ENCODE measurements around the gene RBM42.

DNA sequence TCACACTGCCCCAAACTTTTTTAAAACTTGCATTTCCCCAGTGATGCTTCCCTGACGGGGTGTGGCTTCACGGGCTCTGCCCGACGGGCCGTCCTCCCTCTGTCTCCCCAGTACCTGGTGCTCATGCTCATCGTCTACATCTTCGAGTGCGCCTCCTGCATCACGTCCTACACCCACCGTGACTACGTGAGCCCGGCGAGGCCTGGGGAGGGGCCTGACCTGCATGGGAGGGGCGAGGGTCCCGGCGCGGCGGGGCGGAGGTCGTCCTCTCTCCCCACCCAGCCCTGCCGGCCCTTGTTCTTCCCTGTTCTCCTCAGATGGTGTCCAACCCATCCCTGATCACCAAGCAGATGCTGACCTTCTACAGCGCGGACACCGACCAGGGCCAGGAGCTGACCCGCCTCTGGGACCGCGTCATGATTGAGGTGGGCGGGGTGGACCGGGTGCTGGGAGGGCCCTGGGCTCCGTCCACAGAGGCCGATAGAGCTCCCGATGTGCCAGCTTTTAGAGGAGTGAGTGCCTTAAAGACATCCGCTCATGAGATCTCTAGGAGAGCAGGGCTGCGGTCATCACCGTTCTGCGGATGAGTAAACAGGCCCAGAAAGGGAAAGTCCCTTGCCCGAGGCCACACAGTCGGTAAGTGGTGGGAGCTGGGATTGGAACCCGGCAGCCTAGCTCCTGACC, 44.4 kb downstream of the RBM42 start:
- TF ChIP-seq, protein P1, sequence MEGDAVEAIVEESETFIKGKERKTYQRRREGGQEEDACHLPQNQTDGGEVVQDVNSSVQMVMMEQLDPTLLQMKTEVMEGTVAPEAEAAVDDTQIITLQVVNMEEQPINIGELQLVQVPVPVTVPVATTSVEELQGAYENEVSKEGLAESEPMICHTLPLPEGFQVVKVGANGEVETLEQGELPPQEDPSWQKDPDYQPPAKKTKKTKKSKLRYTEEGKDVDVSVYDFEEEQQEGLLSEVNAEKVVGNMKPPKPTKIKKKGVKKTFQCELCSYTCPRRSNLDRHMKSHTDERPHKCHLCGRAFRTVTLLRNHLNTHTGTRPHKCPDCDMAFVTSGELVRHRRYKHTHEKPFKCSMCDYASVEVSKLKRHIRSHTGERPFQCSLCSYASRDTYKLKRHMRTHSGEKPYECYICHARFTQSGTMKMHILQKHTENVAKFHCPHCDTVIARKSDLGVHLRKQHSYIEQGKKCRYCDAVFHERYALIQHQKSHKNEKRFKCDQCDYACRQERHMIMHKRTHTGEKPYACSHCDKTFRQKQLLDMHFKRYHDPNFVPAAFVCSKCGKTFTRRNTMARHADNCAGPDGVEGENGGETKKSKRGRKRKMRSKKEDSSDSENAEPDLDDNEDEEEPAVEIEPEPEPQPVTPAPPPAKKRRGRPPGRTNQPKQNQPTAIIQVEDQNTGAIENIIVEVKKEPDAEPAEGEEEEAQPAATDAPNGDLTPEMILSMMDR (IDR thresholded peaks at IDR 0.05) = no peak
- TF ChIP-seq POLR2AphosphoS5 (IDR thresholded peaks at IDR 0.05) = no peak
